Measurements from ENCODE around the gene CACNA1G. TPM values are rescaled to one million over a fixed set of nuclear protein-coding genes. Genes with fewer than 3 reads are reported as not detected.

Gene CACNA1G
- total and polyA plus RNA-seq, 2 experiments from 2014 or later, result 0.06 to 0.97 TPM

GRCh38 chr17:50554201-50554600, 6.3 kb upstream of the CACNA1G start:
- TF ChIP-seq EZH2 (IDR thresholded peaks at IDR 0.05; ENCODE audit: insufficient read depth, poor library complexity, severe bottlenecking), result no peak
- no peak for TF ChIP-seq EZH2phosphoT487 (IDR thresholded peaks at IDR 0.05; ENCODE audit: insufficient read depth, low read depth)
- Histone ChIP-seq H3K27ac (no peak overlapping the region), H3K4me3 (no peak overlapping the region), H3K4me1 (ENCODE audit: insufficient read depth) (no peaks in the 10 kb centered on the region), H3K9ac (no peak overlapping the region), H3K27me3 (replicated peaks; ENCODE audit: insufficient read depth) (no peaks in the 10 kb centered on the region), H3K9me3 (ENCODE audit: low read depth) (no peaks in the 10 kb centered on the region), H3K79me2 (ENCODE audit: insufficient read depth) (no peaks in the 10 kb centered on the region), H4K20me1 (ENCODE audit: insufficient read depth) (no peaks in the 10 kb centered on the region), H2AFZ (no peak overlapping the region), H3K36me3 (ENCODE audit: low read depth) (no peaks in the 10 kb centered on the region), H3K4me2 (ENCODE audit: unreplicated experiment) (no peak overlapping the region), H3F3A (ENCODE audit: insufficient read depth) (peaks cover 7% of the 10 kb centered on the region), H3K9me2 (ENCODE audit: insufficient read depth) (no peaks in the 10 kb centered on the region)
- in situ Hi-C loops (cut with MboI), result no loop called here
- 93 to 94% methylated on average over 17 of the region's 17 CpGs for WGBS, 2 experiments (ENCODE audit: low coverage in 1 of 2, low lambda C conversion rate in 2 of 2, missing lambda C conversion rate in 2 of 2)
- DNase-seq, result no peak

GRCh38 chr17:50556803-50557202, 3.7 kb upstream of the CACNA1G start:
- H4K20me1 ChIP-seq (ENCODE audit: insufficient read depth), result no peaks in the 10 kb centered on the region
- no peaks in the 10 kb centered on the region for H3K9me3 ChIP-seq (ENCODE audit: low read depth)
- no peak for DNase-seq
- H3K27me3 ChIP-seq (replicated peaks; ENCODE audit: insufficient read depth), result no peaks in the 10 kb centered on the region; the same call in 1 of the 2 replicates
- H3K79me2 ChIP-seq (ENCODE audit: insufficient read depth), result no peaks in the 10 kb centered on the region
- H3K9me2 ChIP-seq (ENCODE audit: insufficient read depth), result no peaks in the 10 kb centered on the region
- TF ChIP-seq EZH2 (IDR thresholded peaks at IDR 0.05; ENCODE audit: insufficient read depth, poor library complexity, severe bottlenecking) (no peak), EZH2phosphoT487 (IDR thresholded peaks at IDR 0.05; ENCODE audit: insufficient read depth, low read depth) (no peak)
- no peak overlapping the region for H3K9ac ChIP-seq
- in situ Hi-C loops (cut with MboI), result no loop called here
- peaks cover 7% of the 10 kb centered on the region for H3F3A ChIP-seq (ENCODE audit: insufficient read depth)
- no peak overlapping the region for H3K4me3 ChIP-seq
- no peaks in the 10 kb centered on the region for H3K36me3 ChIP-seq (ENCODE audit: low read depth)
- H3K4me2 ChIP-seq (ENCODE audit: unreplicated experiment), result no peak overlapping the region
- peaks cover 5% of the 10 kb centered on the region; the same call in 1 of the 2 replicates for H3K4me1 ChIP-seq (ENCODE audit: insufficient read depth)
- H2AFZ ChIP-seq, result no peak overlapping the region
- WGBS, 2 experiments (ENCODE audit: low coverage in 1 of 2, low lambda C conversion rate in 2 of 2, missing lambda C conversion rate in 2 of 2), result 35 to 47% methylated on average over 5 of the region's 5 CpGs
- no peak overlapping the region for H3K27ac ChIP-seq

DNA sequence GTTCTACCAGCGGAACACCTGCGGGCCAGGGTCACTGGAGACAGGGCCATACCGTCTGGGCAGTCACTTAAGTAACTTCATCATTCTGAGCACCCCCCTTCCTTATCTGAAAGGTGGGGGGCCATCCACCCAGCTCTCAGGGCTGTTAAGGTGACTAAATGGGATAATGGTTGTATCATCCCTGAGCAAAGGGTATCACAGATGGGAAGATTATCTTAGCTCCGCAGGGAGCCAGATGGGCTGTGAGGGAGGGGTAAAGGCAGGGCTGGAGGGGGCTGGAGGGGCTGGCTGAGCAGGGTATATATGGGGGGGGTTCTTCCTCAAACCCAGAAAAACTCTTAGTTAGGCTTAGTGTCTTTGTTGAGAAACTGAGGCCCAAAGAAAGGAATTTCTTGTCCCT, 2.9 kb upstream of the CACNA1G start:
- TF ChIP-seq EZH2 (IDR thresholded peaks at IDR 0.05; ENCODE audit: insufficient read depth, poor library complexity, severe bottlenecking) (no peak), EZH2phosphoT487 (IDR thresholded peaks at IDR 0.05; ENCODE audit: insufficient read depth, low read depth) (no peak)
- in situ Hi-C loops (cut with MboI), result no loop called here
- WGBS, 2 experiments (ENCODE audit: low coverage in 1 of 2, low lambda C conversion rate in 2 of 2, missing lambda C conversion rate in 2 of 2), result 95 to 97% methylated on average over 4 of the region's 4 CpGs

DNA sequence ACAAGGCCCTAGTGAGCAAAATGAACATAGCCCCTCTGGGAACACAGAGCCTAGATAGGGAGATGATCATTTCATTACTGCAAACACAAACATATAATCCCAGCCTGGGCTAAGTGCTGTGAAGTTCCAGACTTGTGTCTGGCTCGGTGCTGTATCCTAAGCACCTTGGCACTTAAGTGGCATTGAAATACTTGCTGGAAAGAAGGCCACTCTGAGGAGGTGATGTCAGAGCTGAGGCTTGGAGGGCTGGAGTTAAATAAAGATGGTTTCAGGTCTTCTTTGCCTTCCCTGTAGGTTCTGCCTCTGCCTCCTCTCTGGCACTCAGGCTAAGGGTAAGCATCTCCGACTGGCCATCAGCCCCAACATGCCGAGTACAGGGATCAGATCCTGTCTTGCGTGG, 2.4 kb upstream of the CACNA1G start:
- Histone ChIP-seq H3K9me2 (ENCODE audit: insufficient read depth) (no peaks in the 10 kb centered on the region), H3K27ac (no peak overlapping the region), H3K9me3 (ENCODE audit: low read depth) (no peaks in the 10 kb centered on the region), H3K36me3 (ENCODE audit: low read depth) (no peaks in the 10 kb centered on the region), H2AFZ (no peak overlapping the region), H3F3A (ENCODE audit: insufficient read depth) (peaks cover 7% of the 10 kb centered on the region), H3K4me2 (ENCODE audit: unreplicated experiment) (no peak overlapping the region), H3K4me1 (ENCODE audit: insufficient read depth) (peaks cover 5% of the 10 kb centered on the region; the same call in 1 of the 2 replicates), H3K9ac (no peak overlapping the region), H3K4me3 (no peak overlapping the region), H3K27me3 (replicated peaks; ENCODE audit: insufficient read depth) (peaks cover 6% of the 10 kb centered on the region), H3K79me2 (ENCODE audit: insufficient read depth) (no peaks in the 10 kb centered on the region), H4K20me1 (ENCODE audit: insufficient read depth) (no peaks in the 10 kb centered on the region)
- TF ChIP-seq EZH2 (IDR thresholded peaks at IDR 0.05; ENCODE audit: insufficient read depth, poor library complexity, severe bottlenecking), result no peak
- no peak for TF ChIP-seq EZH2phosphoT487 (IDR thresholded peaks at IDR 0.05; ENCODE audit: insufficient read depth, low read depth)
- DNase-seq, result no peak
- in situ Hi-C loops (cut with MboI), result no loop called here
- WGBS, 2 experiments (ENCODE audit: low coverage in 1 of 2, low lambda C conversion rate in 2 of 2, missing lambda C conversion rate in 2 of 2), result 71 to 77% methylated on average over 4 of the region's 4 CpGs

More for the DNA sequence above, 2.9 kb upstream of the CACNA1G start:
- Histone ChIP-seq H3K9me3 (ENCODE audit: low read depth) (no peaks in the 10 kb centered on the region), H3K9me2 (ENCODE audit: insufficient read depth) (no peaks in the 10 kb centered on the region), H3K4me1 (ENCODE audit: insufficient read depth) (peaks cover 5% of the 10 kb centered on the region; the same call in 1 of the 2 replicates), H3K27me3 (replicated peaks; ENCODE audit: insufficient read depth) (peaks cover 5% of the 10 kb centered on the region), H3K79me2 (ENCODE audit: insufficient read depth) (no peaks in the 10 kb centered on the region), H4K20me1 (ENCODE audit: insufficient read depth) (no peaks in the 10 kb centered on the region), H3K9ac (no peak overlapping the region), H3K27ac (no peak overlapping the region), H3F3A (ENCODE audit: insufficient read depth) (peaks cover 7% of the 10 kb centered on the region), H2AFZ (no peak overlapping the region), H3K4me2 (ENCODE audit: unreplicated experiment) (no peak overlapping the region), H3K4me3 (no peak overlapping the region), H3K36me3 (ENCODE audit: low read depth) (no peaks in the 10 kb centered on the region)
- no peak for DNase-seq

DNA sequence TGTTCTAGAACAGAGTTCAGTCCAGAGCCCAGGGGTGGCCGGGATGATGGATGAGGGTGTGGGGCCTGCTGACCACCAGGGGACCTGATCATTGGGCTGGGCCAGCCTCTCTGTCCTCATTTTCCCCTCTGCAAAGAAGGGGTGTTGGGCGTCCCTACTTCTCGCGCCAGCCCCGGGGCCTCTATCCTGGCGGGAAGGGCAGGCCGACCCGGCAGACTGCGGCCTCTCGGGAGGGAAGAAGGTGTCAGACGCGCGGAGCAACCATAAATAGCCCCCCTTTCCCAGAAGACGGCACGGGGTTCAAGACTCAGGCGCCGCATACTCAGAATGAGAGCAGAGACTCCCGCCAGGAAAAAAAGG, 2.0 kb upstream of the CACNA1G start:
- H3K4me3 ChIP-seq, result no peak overlapping the region
- no peak for DNase-seq
- H3K36me3 ChIP-seq (ENCODE audit: low read depth), result no peaks in the 10 kb centered on the region
- H2AFZ ChIP-seq, result no peak overlapping the region
- WGBS, 2 experiments (ENCODE audit: low coverage in 1 of 2, low lambda C conversion rate in 2 of 2, missing lambda C conversion rate in 2 of 2), result 75 to 79% methylated on average over 18 of the region's 18 CpGs
- H3F3A ChIP-seq (ENCODE audit: insufficient read depth), result peaks cover 7% of the 10 kb centered on the region
- H3K9me3 ChIP-seq (ENCODE audit: low read depth), result no peaks in the 10 kb centered on the region
- H3K9ac ChIP-seq, result no peak overlapping the region
- peaks cover 6% of the 10 kb centered on the region for H3K27me3 ChIP-seq (replicated peaks; ENCODE audit: insufficient read depth)
- H3K4me1 ChIP-seq (ENCODE audit: insufficient read depth), result peaks cover 5% of the 10 kb centered on the region; the same call in 1 of the 2 replicates
- H4K20me1 ChIP-seq (ENCODE audit: insufficient read depth), result no peaks in the 10 kb centered on the region
- H3K79me2 ChIP-seq (ENCODE audit: insufficient read depth), result no peaks in the 10 kb centered on the region
- TF ChIP-seq EZH2 (IDR thresholded peaks at IDR 0.05; ENCODE audit: insufficient read depth, poor library complexity, severe bottlenecking) (no peak), EZH2phosphoT487 (IDR thresholded peaks at IDR 0.05; ENCODE audit: insufficient read depth, low read depth) (no peak)
- H3K4me2 ChIP-seq (ENCODE audit: unreplicated experiment), result no peak overlapping the region
- H3K27ac ChIP-seq, result no peak overlapping the region
- in situ Hi-C loops (cut with MboI), result no loop called here
- no peaks in the 10 kb centered on the region for H3K9me2 ChIP-seq (ENCODE audit: insufficient read depth)
